ENCODE measurements around the gene HDAC9.
"Not testable (repeated sequence)": the region's sequence is repeated elsewhere in the genome, so short reads cannot be mapped to it uniquely, and the experiment has no call there.

Gene HDAC9

GRCh38 chr7:18990700-18991099 lies 495.2 kb downstream of the HDAC9 start:
- not testable (repeated sequence) for DNase-seq

GRCh38 chr7:18993933-18994668 lies 498.6 kb downstream of the HDAC9 start:
- no peak for DNase-seq

GRCh38 chr7:18995270-18995671 lies 499.7 kb downstream of the HDAC9 start:
- DNase-seq = no peak

- DNase-seq = no peak
Observed at GRCh38 chr7:18995811-18996426, 500.4 kb downstream of the HDAC9 start.

GRCh38 chr7:18996583-18996982 lies 501.0 kb downstream of the HDAC9 start:
- DNase-seq = no peak

DNA sequence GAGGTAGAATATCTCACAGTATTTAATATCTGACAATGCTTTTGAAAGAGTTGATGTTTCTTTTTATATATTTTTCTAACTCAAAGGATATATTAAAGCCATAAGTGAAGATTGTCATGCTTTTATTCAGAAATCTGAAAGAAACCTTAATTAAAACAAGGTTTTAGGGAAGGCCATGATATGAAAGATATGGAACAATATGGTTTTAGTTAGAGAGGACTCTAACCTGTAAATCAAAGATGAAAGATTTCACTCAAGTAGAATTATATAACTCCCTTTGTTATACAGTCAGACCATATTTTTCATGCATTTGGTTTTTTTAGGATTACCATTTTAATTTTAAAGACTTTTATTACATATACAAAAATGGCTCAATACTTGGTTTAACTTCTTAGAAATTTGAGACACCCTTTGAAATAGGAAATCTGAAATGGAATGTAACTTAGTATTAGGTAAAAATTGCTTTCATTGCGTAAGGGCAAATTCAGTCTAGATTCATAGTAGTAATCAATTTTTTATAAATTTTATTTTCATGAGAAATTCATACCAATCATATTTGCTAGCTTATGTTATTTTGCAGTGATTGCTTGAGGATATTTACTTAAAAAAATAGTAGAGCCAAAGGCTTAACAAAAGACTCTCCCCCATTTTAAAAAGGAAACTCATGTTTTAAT lies 502.1 kb downstream of the HDAC9 start:
- DNase-seq = no peak

DNA sequence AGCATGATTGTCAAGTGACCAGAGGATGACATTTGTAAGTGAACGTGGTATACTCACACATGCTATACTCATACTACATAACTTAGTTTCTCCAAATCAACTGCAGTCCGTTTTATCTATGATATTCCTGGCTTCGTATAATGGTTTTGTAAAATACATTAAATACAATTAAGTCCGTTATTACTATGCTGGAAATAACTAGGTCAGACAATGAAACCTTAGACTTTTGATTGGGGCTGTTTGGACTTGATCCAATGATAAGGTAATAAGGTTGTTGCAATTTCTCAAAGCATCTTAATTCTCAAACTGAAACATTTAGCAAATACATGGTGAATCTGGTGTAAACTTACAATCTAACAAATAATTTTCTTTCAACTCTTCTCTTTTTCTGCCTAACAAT lies 504.9 kb downstream of the HDAC9 start:
- DNase-seq = no peak

GRCh38 chr7:19001854-19002253 lies 506.3 kb downstream of the HDAC9 start:
- no peak for DNase-seq

DNA sequence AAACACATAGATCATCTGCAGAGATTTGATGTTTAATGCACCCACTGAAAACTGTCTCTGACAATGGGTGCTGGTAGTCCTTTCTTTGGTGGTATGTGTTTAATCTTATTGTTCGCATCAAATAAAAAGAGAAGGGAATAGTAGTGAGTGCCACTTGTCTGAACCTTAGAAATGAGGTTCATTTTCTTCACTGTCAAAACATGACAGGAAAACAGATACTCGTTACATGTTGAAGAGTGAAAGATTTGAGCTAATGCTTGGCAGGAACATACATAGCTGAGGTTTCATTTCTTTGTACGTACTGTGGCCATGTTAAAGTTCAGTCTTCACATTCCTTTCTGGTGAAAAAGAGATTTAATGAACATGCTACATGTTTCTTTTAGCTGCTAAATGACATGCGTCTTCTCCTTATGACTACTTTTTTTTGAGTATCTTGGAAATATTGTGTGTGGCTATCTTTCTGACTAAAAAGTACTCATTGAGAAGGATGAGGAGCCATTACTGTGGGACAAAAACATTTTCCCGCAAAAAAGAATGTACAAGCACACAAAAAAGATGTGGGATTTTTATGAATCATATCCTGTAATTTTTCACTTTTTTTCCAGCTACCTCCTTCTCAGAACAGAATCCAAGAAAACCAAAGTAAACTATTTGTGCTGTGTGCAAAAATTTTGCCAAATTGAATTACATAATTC lies 513.8 kb downstream of the HDAC9 start:
- DNase-seq = no peak

DNA sequence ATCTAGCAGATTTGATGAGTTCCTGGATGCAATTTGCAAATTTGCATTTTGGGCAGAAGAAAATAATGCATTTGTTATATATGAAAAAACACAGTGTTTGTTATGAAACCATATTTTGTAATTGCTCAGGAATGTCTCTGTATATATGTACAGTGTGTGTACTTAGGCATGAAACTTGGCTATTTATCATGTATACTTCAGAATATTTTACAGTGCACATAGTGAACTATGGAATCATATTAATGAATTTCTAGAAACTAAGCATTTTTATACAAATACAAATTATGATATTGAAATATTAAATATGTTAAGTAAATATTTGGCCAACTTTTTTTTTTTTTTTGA lies 514.4 kb downstream of the HDAC9 start:
- DNase-seq = no peak

GRCh38 chr7:19011212-19011611 lies 515.7 kb downstream of the HDAC9 start:
- DNase-seq = no peak

GRCh38 chr7:19015098-19015497 lies 519.5 kb downstream of the HDAC9 start:
- DNase-seq = no peak

- DNase-seq = no peak
Observed at GRCh38 chr7:19016140-19016539, 520.6 kb downstream of the HDAC9 start.

GRCh38 chr7:19017374-19017773 lies 521.8 kb downstream of the HDAC9 start:
- no peak for DNase-seq

- DNase-seq = no peak
Observed at GRCh38 chr7:19020062-19020461, 524.5 kb downstream of the HDAC9 start.

GRCh38 chr7:19020711-19021110 lies 525.2 kb downstream of the HDAC9 start:
- DNase-seq = no peak

DNA sequence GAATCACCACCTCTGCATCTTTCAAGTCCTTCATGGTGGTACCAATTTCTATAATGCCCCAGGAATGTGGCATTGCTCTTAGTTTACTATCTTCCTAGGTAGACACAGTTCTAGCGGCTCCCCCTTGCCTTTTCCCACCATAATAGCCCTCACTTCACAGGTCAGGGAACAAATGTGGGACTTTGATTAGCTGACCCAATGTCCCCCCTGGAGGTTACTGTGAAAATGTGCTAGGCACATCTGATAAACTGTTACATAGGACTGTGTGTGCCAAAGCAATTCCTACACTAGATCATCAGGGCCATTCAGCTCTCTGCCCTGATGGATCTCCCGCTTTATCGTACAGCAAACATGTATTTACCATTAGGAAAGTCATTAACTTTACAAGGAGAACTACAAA lies 527.9 kb downstream of the HDAC9 start:
- no peak for DNase-seq

- no peak for DNase-seq
Observed at GRCh38 chr7:19024261-19024660, 528.7 kb downstream of the HDAC9 start.

DNA sequence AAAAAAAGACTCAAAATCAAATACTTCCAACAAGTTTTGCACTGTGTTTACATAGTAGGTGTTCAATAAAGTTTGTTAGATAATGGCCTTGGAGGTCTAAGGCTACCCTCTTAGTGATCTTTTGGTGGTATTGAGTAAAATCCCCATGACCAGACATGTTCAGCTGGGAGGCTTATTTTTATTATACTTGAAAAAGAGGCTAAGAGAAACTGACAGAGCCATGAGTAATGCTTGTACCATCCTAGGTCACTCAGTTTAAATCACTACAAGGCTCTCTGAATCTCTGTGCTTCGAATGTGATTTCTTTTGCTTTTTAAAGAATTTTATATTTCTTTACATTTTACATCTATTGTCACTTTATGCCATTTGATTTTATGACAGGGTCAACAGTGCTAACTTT lies 531.3 kb downstream of the HDAC9 start:
- no peak for DNase-seq

- DNase-seq = no peak
Observed at GRCh38 chr7:19030281-19030680, 534.7 kb downstream of the HDAC9 start.

DNA sequence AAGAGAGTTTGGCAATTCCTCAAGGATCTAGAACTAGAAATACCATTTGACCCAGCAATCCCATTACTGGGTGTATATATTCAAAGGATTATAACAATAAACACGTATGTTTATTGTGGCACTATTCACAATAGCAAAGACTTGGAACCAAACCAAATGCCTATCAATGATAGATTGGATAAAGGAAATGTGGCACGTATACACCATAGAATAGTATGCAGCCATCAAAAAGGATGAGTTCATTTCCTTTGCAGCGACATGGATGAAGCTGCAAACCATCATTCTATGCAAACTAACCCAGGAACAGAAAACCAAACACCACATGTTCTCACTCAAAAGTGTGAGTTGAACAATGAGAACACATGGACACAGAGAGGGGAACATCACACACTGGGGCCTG lies 537.4 kb downstream of the HDAC9 start:
- DNase-seq = not testable (repeated sequence)

GRCh38 chr7:19051767-19052375 lies 556.3 kb downstream of the HDAC9 start:
- peak; percentile 25 for DNase-seq
